ENCODE results near the gene IVNS1ABP. TPM values are rescaled to one million over a fixed set of nuclear protein-coding genes. Genes with fewer than 3 reads are reported as not detected.

The IVNS1ABP gene
- total RNA-seq, 2 donors from 2014 or later: 44.4 to 58.8 TPM

DNA sequence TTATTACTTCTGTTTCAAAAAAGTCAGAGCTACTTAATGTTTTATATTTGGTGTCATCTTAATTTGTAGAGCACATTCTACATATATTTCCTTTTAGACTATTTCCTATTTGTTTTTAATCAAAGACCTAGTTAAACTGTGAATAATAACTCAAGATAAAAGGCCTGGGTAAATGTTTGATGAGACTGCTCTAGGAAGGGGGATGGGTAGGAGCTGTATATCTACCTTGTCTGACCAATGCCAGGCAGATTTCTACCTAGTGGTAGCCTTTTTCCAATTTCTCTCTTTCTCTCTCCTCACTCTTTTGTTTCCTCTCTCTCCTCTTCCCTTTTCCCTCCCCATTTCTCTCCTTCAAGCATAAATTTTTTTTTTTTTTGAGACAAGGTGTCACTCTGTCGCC is 31.9 kb upstream of the IVNS1ABP start:
- 67% methylated on average over 1 of the region's 1 CpG for WGBS
- TF ChIP-seq POLR2AphosphoS5 (IDR thresholded peaks at IDR 0.05) (no peak), POLR2A (IDR thresholded peaks at IDR 0.05) (no peak)
- TF ChIP-seq, protein P1, sequence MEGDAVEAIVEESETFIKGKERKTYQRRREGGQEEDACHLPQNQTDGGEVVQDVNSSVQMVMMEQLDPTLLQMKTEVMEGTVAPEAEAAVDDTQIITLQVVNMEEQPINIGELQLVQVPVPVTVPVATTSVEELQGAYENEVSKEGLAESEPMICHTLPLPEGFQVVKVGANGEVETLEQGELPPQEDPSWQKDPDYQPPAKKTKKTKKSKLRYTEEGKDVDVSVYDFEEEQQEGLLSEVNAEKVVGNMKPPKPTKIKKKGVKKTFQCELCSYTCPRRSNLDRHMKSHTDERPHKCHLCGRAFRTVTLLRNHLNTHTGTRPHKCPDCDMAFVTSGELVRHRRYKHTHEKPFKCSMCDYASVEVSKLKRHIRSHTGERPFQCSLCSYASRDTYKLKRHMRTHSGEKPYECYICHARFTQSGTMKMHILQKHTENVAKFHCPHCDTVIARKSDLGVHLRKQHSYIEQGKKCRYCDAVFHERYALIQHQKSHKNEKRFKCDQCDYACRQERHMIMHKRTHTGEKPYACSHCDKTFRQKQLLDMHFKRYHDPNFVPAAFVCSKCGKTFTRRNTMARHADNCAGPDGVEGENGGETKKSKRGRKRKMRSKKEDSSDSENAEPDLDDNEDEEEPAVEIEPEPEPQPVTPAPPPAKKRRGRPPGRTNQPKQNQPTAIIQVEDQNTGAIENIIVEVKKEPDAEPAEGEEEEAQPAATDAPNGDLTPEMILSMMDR (IDR thresholded peaks at IDR 0.05): no peak
- Histone ChIP-seq H3K27ac (no peak overlapping the region), H3K9me3 (no peaks in the 10 kb centered on the region), H3K36me3 (no peaks in the 10 kb centered on the region), H3K4me1 (replicated peaks) (no peaks in the 10 kb centered on the region), H3K27me3 (replicated peaks; ENCODE audit: insufficient read depth) (no peaks in the 10 kb centered on the region), H3K4me3 (no peak overlapping the region)
- no peak for DNase-seq (ENCODE audit: low spot score)
- intact Hi-C loops (cut with DNase I): no loop called here

DNA sequence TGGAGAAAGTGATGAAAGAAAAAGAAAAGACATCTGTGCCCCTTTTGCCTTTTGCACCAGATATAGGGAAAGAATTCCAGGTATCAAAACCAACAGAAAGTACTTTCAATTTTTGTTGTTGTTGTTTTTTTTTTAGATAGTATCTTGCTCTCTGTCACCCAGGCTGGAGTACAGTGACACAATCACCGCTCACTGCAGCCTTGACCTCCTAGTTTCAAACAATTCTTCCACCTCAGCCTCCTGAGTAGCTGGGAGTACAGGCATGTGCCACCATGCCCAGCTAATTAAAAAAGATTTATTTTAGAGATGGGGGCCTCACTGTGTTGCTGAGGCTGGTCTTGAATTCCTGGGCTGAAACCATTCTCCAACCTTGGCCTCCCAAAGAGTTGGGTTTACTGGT is 31.3 kb upstream of the IVNS1ABP start:
- DNase-seq (ENCODE audit: low spot score): no peak
- no peaks in the 10 kb centered on the region for H3K27me3 ChIP-seq (replicated peaks; ENCODE audit: insufficient read depth)
- H3K4me1 ChIP-seq (replicated peaks): no peaks in the 10 kb centered on the region
- no peak overlapping the region for H3K4me3 ChIP-seq
- TF ChIP-seq, protein P1 (IDR thresholded peaks at IDR 0.05): no peak
- no peak for TF ChIP-seq POLR2A (IDR thresholded peaks at IDR 0.05)
- no peak for TF ChIP-seq POLR2AphosphoS5 (IDR thresholded peaks at IDR 0.05)
- no peak overlapping the region for H3K27ac ChIP-seq
- H3K9me3 ChIP-seq: no peaks in the 10 kb centered on the region
- no peaks in the 10 kb centered on the region for H3K36me3 ChIP-seq
- 100% methylated on average over 1 of the region's 1 CpG for WGBS
- intact Hi-C loops (cut with DNase I): no loop called here

GRCh38 chr1:185345913-185346720 is 29.1 kb upstream of the IVNS1ABP start:
- no peak overlapping the region for H3K4me3 ChIP-seq
- no peaks in the 10 kb centered on the region for H3K9me3 ChIP-seq
- intact Hi-C loops (cut with DNase I): no loop called here
- H3K4me1 ChIP-seq (replicated peaks): no peaks in the 10 kb centered on the region
- DNase-seq (ENCODE audit: low spot score): no peak
- WGBS: 72% methylated on average over 4 of the region's 4 CpGs
- no peak overlapping the region for H3K27ac ChIP-seq
- H3K36me3 ChIP-seq: no peaks in the 10 kb centered on the region
- TF ChIP-seq, protein P1 (IDR thresholded peaks at IDR 0.05): no peak
- no peak for TF ChIP-seq POLR2A (IDR thresholded peaks at IDR 0.05)
- no peak for TF ChIP-seq POLR2AphosphoS5 (IDR thresholded peaks at IDR 0.05)
- H3K27me3 ChIP-seq (replicated peaks; ENCODE audit: insufficient read depth): no peaks in the 10 kb centered on the region

DNA sequence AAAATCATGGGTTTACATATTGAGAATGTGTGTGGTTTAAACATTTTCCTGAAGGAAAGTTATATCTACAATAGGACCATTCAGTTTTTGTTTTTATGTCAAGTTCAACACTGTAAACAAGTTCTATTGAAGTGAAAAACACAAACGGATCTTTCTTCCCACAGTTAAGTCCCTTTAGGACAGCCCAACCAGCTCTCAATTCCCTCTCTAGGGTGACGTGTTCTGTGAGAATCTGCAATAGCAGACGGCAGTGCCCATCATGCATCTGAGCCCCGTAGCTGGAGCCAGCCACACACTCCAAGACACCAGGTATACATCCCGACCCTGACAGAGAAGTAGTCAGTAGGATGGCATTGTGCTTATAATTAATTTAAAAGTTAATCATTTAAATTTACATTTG is 26.3 kb upstream of the IVNS1ABP start:
- DNase-seq (ENCODE audit: low spot score): no peak
- intact Hi-C loops (cut with DNase I): no loop called here
- 76% methylated on average over 5 of the region's 5 CpGs for WGBS
- Histone ChIP-seq H3K27me3 (replicated peaks; ENCODE audit: insufficient read depth) (no peaks in the 10 kb centered on the region), H3K4me1 (replicated peaks) (no peaks in the 10 kb centered on the region), H3K27ac (no peak overlapping the region), H3K4me3 (no peak overlapping the region), H3K36me3 (no peaks in the 10 kb centered on the region), H3K9me3 (no peaks in the 10 kb centered on the region)
- TF ChIP-seq, protein P1 (IDR thresholded peaks at IDR 0.05): no peak
- TF ChIP-seq POLR2A (IDR thresholded peaks at IDR 0.05) (no peak), POLR2AphosphoS5 (IDR thresholded peaks at IDR 0.05) (no peak)

DNA sequence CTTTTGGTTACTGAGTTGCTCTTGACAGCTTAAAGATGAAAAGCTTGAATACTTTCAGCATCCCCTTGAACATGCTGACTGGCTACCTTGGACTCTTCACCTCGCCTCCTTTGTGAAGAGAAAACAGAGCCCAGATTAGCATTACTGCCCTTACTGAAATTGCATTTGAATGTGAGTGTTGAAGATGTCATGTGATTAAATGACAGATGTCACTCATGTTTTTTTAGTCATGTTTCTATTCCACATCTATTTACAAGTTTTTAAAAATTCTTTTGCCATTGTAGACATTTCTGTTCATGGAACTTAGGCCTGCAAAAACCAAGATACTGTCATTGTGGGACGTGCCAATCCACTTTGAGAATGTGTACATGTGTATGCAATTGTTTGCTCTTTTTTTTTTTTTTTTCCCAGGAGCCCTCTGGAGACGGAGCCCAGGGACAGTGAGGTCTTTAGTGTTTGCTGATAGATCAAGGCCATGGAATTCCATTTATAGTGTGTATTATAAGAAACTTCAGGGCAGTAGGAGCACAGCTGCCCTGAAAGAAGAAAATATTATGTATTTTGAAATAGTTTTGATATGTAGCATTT is 25.7 kb upstream of the IVNS1ABP start:
- H3K27me3 ChIP-seq (replicated peaks; ENCODE audit: insufficient read depth): no peaks in the 10 kb centered on the region
- TF ChIP-seq POLR2AphosphoS5 (IDR thresholded peaks at IDR 0.05) (no peak), POLR2A (IDR thresholded peaks at IDR 0.05) (no peak)
- TF ChIP-seq, protein P1 (IDR thresholded peaks at IDR 0.05): no peak
- no peak overlapping the region for H3K4me3 ChIP-seq
- no peak for DNase-seq (ENCODE audit: low spot score)
- no peaks in the 10 kb centered on the region for H3K4me1 ChIP-seq (replicated peaks)
- H3K9me3 ChIP-seq: no peaks in the 10 kb centered on the region
- intact Hi-C loops (cut with DNase I): no loop called here
- H3K36me3 ChIP-seq: no peaks in the 10 kb centered on the region
- 71% methylated on average over 3 of the region's 3 CpGs for WGBS
- H3K27ac ChIP-seq: no peak overlapping the region

Measured in prostate gland (tissue), 2 donors.